ENCODE measurements around the gene BMP10. TPM values are rescaled to one million over a fixed set of nuclear protein-coding genes. Genes with fewer than 3 reads are reported as not detected.

Gene BMP10
- total RNA-seq, 1 donor, result not detected

DNA sequence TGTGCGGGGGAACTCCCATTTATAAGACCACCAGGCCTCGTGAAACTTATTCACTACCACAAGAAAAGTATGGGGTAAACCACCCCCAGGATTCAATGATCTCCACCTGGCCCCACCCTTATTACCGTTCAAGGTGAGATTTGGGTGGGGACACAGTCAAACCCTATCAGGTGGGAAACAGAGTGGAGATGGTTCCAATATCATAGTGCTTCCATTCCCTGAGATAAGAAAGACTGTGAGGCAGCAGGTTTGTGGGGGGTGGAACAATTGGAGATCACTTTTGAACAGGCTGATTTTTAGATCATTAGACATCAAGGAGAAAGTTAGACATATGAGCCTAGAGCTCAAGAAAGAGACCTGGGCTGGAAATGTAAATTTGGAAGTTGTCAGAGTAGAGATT lies 42.2 kb upstream of the BMP10 start:
- DNase-seq (ENCODE audit: low read depth), result no peak
- no peak overlapping the region for H3K4me3 ChIP-seq (ENCODE audit: low read depth, low read length)
- TF ChIP-seq, protein P1, sequence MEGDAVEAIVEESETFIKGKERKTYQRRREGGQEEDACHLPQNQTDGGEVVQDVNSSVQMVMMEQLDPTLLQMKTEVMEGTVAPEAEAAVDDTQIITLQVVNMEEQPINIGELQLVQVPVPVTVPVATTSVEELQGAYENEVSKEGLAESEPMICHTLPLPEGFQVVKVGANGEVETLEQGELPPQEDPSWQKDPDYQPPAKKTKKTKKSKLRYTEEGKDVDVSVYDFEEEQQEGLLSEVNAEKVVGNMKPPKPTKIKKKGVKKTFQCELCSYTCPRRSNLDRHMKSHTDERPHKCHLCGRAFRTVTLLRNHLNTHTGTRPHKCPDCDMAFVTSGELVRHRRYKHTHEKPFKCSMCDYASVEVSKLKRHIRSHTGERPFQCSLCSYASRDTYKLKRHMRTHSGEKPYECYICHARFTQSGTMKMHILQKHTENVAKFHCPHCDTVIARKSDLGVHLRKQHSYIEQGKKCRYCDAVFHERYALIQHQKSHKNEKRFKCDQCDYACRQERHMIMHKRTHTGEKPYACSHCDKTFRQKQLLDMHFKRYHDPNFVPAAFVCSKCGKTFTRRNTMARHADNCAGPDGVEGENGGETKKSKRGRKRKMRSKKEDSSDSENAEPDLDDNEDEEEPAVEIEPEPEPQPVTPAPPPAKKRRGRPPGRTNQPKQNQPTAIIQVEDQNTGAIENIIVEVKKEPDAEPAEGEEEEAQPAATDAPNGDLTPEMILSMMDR (IDR thresholded peaks at IDR 0.05; ENCODE audit: insufficient read depth, low read length), result no peak

DNA sequence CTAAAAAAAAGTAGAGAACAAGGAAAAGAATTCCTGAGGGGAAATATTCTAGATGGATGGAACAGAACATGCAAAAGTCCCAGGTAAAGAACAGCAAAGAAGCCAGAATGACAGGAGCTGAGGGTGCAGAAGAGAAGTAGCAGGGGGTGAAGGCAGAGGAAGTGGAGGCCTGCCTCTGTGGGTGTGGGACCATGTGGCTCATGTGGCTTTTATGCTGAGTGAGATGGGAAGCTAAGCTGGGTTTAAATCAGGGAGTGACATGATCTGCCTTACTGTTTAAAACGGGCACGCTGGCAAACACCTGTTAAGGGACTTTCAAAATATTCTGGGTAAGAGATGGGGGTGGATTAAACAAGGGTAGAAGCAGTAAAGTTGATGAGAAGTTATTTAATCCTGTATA lies 41.5 kb upstream of the BMP10 start:
- H3K4me3 ChIP-seq (ENCODE audit: low read depth, low read length), result no peak overlapping the region
- no peak for DNase-seq (ENCODE audit: low read depth)
- TF ChIP-seq, protein P1 (IDR thresholded peaks at IDR 0.05; ENCODE audit: insufficient read depth, low read length), result no peak

DNA sequence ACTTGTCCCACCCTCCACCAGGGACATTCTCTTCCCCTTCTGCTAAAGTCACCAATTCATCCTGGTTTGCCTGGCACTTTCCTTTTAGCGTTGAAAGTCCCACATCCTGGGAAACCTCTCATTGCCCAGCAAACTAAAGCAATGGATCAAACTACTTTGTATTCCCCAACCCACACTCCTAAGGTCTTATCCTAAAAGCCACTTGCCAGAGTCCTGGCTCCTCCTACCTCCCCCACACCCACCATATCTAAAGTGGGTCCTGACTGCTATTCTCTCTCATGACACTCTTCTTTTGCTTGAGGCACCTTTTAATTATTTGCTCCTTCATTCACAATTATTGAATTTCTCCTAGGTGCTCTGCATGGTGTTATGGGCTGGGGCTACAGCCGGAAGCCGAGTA lies 40.9 kb upstream of the BMP10 start:
- TF ChIP-seq, protein P1 (IDR thresholded peaks at IDR 0.05; ENCODE audit: insufficient read depth, low read length), result no peak
- H3K4me3 ChIP-seq (ENCODE audit: low read depth, low read length), result no peak overlapping the region
- no peak for DNase-seq (ENCODE audit: low read depth)

DNA sequence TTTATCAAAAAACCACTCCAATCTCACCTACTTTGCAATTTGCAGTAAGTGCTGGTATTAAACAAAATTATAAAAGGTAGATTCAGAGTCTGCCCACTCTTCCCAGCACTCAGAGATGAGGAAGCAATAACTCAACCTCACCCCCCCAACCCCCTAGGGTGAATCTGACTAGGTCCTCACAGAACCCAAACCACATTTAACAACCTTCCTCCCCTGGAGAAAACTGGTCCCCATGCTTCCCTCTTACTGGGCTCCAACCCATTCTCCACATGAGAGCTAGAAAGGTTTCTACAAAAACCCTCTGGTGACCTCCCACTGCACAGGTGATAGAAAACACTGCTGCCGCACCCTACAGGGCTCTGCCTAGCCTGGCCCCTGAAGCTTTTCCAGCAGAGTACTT lies 40.5 kb upstream of the BMP10 start:
- TF ChIP-seq, protein P1 (IDR thresholded peaks at IDR 0.05; ENCODE audit: insufficient read depth, low read length), result no peak
- no peak for DNase-seq (ENCODE audit: low read depth)
- H3K4me3 ChIP-seq (ENCODE audit: low read depth, low read length), result no peak overlapping the region

DNA sequence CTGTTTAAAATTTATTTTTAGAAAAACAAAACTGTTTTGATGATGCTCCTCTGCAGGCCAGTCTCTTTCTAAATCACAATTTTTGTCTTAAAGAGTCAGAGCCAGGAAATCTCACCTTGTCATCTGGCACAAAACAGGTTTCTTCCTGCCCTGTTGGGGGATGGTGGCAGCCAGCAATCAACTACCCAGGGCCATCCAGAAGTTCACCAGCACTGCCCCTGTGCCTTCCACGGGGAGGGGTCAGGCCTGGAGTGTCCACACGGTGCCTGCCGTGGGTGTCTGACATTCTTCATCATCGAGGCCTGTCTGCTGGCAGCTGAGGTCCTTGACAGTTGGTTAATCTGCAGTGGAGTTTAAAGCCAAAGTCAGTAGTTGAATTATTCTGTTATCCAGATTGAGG lies 40.0 kb upstream of the BMP10 start:
- H3K4me3 ChIP-seq (ENCODE audit: low read depth, low read length), result no peak overlapping the region
- TF ChIP-seq, protein P1 (IDR thresholded peaks at IDR 0.05; ENCODE audit: insufficient read depth, low read length), result no peak
- DNase-seq (ENCODE audit: low read depth), result no peak

DNA sequence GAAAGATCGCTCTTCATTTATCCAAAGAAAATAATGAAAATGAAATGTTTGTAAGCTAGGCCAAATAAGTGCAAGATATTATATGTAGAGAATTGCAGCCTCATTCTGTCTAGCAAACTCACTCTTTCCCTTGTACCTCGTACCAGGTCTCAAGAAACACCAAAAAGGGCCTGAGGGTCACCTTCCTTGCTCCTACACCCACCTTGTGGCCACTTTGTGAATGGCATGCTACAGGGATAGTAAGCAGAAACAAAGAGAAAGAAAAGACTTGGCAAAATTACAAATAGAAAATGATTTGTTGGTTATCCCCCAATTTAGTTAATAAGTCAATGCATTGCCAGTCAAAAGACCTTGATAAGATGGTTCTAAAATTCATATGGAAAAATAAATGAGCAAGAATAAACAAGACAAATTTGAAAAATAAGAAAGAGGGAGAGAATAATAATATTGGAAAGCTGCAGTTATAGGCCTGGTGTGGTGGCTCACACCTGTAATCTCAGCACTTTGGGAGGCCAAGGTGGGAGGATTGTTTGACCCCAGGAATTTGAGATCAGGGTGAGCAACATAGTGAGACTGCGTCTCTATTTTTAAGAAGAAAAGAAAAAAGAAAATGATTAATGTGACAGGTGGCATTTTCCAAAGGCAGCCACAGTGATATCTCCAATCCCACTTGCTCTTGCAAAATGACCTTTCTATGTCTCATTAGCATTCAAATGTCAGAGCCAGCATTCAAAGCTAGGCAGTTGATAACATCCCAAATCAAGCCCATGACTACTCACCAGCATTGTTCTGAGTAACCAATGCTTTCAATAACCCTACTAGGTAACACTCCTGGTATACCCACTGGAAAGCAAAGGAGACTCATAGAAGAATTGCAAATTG lies 38.8 kb upstream of the BMP10 start:
- peak; percentile 81 for DNase-seq (ENCODE audit: low read depth)
- no peak overlapping the region for H3K4me3 ChIP-seq (ENCODE audit: low read depth, low read length)
- TF ChIP-seq, protein P1 (IDR thresholded peaks at IDR 0.05; ENCODE audit: insufficient read depth, low read length), result peak; percentile 99

Data from fibroblast of the aortic adventitia (primary cell).